Mesenchymal stem cell (in vitro differentiated cells and primary cell): ENCODE data around the gene COL23A1.

ENCODE experiments used
- DNase-seq: peaks from one replicate; pipeline ENCODE4 v3.0.0-alpha.2; 2013
- H2AFZ ChIP-seq: one replicate; pipeline ENCODE4 v1.6.1; 2013; ENCODE audit warnings: low read depth, mild to moderate bottlenecking, control low read depth, inconsistent platforms, low read length, moderate library complexity
- H2AK5ac ChIP-seq: 2 replicates; pipeline ENCODE4 v1.6.1; 2013; ENCODE audit warnings: low read length, moderate library complexity, mild to moderate bottlenecking, inconsistent platforms; ENCODE audit not compliant: severe bottlenecking
- H2BK120ac ChIP-seq: one replicate; pipeline ENCODE4 v1.6.1; 2013; ENCODE audit warnings: low read depth, mild to moderate bottlenecking, inconsistent platforms, low read length, moderate library complexity
- H2BK12ac ChIP-seq, 2 experiments: one replicate each; pipeline ENCODE4 v1.6.1; 2013; ENCODE audit warnings: inconsistent platforms in 2 of 2, low read length in 2 of 2, mild to moderate bottlenecking in 2 of 2, moderate library complexity in 2 of 2, control low read depth in 1 of 2
- H2BK15ac ChIP-seq: one replicate; pipeline ENCODE4 v1.6.1; 2013; ENCODE audit warnings: mild to moderate bottlenecking, low read depth, inconsistent platforms; ENCODE audit not compliant: poor library complexity, severe bottlenecking
- H2BK5ac ChIP-seq: 2 replicates; pipeline ENCODE4 v1.6.1; 2013; ENCODE audit warnings: low read depth, mild to moderate bottlenecking, low read length, control low read depth, inconsistent platforms; ENCODE audit not compliant: poor library complexity, severe bottlenecking
- H3K14ac ChIP-seq, 2 experiments: one replicate each; pipeline ENCODE4 v1.6.1; 2013; ENCODE audit warnings: inconsistent platforms in 2 of 2, low read length in 2 of 2, control low read depth in 1 of 2, mild to moderate bottlenecking in 1 of 2, moderate library complexity in 1 of 2
- H3K18ac ChIP-seq, 2 experiments: one replicate each; pipeline ENCODE4 v1.6.1; 2013; ENCODE audit warnings: inconsistent platforms in 2 of 2, low read length in 2 of 2, control low read depth in 1 of 2, low read depth in 1 of 2, mild to moderate bottlenecking in 1 of 2
- H3K23ac ChIP-seq, 2 experiments: one replicate each; pipeline ENCODE4 v1.6.1; 2013; ENCODE audit warnings: inconsistent platforms in 2 of 2, low read length in 2 of 2, mild to moderate bottlenecking in 2 of 2, moderate library complexity in 2 of 2, control low read depth in 1 of 2
- H3K27ac ChIP-seq: 2 replicates; pipeline ENCODE4 v1.5.1; 2013; ENCODE audit warnings: mild to moderate bottlenecking, moderate library complexity, low read length, control low read depth, inconsistent platforms; ENCODE audit not compliant: poor library complexity, severe bottlenecking
- H3K27me3 ChIP-seq, 2 experiments: 2 replicates each; pipeline versions ENCODE4 v1.6.1 to v1.7.0; 2013; ENCODE audit warnings: low read length in 2 of 2, mild to moderate bottlenecking in 2 of 2, moderate library complexity in 2 of 2, control low read depth in 1 of 2, inconsistent platforms in 1 of 2; ENCODE audit not compliant: control insufficient read depth in 1 of 2, insufficient read depth in 1 of 2
- H3K36me3 ChIP-seq, 2 experiments: 2 replicates each; pipeline versions ENCODE4 v1.6.1 to v1.7.0; 2013; ENCODE audit warnings: low read length in 2 of 2, control low read depth in 1 of 2, inconsistent platforms in 1 of 2, low read depth in 1 of 2, mild to moderate bottlenecking in 1 of 2; ENCODE audit not compliant: insufficient read depth in 2 of 2, control insufficient read depth in 1 of 2
- H3K4ac ChIP-seq, 2 experiments: one replicate each; pipeline ENCODE4 v1.6.1; 2013; ENCODE audit warnings: inconsistent platforms in 2 of 2, low read length in 2 of 2, mild to moderate bottlenecking in 2 of 2, moderate library complexity in 2 of 2, control low read depth in 1 of 2, low read depth in 1 of 2
- H3K4me1 ChIP-seq: 2 replicates; pipeline ENCODE4 v1.6.1; 2013; ENCODE audit warnings: low read depth, low read length, control low read depth; ENCODE audit not compliant: control insufficient read depth, insufficient read depth
- H3K4me2 ChIP-seq: 2 replicates; pipeline ENCODE4 v1.6.1; 2013; ENCODE audit warnings: low read length, mild to moderate bottlenecking, inconsistent platforms; ENCODE audit not compliant: poor library complexity, severe bottlenecking
- H3K4me3 ChIP-seq, 2 experiments: 2 replicates each; pipeline versions ENCODE4 v1.5.1 to v1.7.0; 2013; ENCODE audit warnings: low read length in 2 of 2, mild to moderate bottlenecking in 2 of 2, control low read depth in 1 of 2, low read depth in 1 of 2; ENCODE audit not compliant: insufficient read depth in 1 of 2
- H3K79me1 ChIP-seq: replicated peaks from 2 replicates; pipeline ENCODE4 v1.6.1; 2013; ENCODE audit warnings: mild to moderate bottlenecking, control low read depth, low read length, inconsistent platforms; ENCODE audit not compliant: poor library complexity, severe bottlenecking
- H3K9ac ChIP-seq: 2 replicates; pipeline ENCODE4 v1.7.0; 2013; ENCODE audit warnings: mild to moderate bottlenecking, low read length, moderate library complexity
- H3K9me3 ChIP-seq: 2 replicates; pipeline ENCODE4 v1.7.0; 2013; ENCODE audit warnings: mild to moderate bottlenecking, low read length; ENCODE audit not compliant: control insufficient read depth
- H4K8ac ChIP-seq: one replicate; pipeline ENCODE4 v1.6.1; 2013; ENCODE audit warnings: inconsistent platforms, mild to moderate bottlenecking, low read length, moderate library complexity
- H4K91ac ChIP-seq: one replicate; pipeline ENCODE4 v1.6.1; 2013; ENCODE audit warnings: mild to moderate bottlenecking, low read length, inconsistent platforms
- WGBS: methylation state at CpG from one replicate; pipeline ENCODE4 v1.1.7; 2013; ENCODE audit warnings: mixed read lengths; 5-methylcytosine and 5-hydroxymethylcytosine counted together

COL23A1 gene

DNA sequence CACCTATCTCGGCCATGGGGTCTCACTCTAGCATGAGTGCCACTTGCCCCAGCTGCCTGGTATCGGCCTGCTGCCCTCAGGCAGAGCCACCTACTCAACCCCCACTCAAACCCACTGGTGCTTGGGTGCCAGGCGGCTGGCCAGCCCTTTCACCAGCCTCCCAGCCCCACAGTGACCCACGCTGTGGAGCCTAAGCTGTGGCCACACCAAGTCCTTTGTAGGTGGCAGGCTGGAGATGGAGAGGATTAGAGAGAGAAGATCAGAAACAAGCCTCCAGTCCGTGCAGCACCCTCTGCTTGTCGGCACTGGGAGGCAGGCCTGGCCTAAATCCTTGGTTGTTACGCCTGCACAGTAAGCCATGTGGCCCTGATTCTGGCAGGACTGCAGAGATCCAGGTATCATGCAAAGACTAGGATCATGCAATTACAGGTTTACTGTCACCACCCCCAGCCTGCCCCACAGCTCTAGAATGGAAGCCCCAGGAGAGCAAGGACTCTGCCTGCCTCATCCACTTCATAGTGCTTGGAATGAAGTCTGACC is 171.7 kb downstream of the COL23A1 start:
- H3K36me3 ChIP-seq: no peaks in the 10 kb centered on the region
- H3K9me3 ChIP-seq: no peaks in the 10 kb centered on the region
- H2BK120ac ChIP-seq: no peak overlapping the region
- DNase-seq: no peak
- no peak overlapping the region for H2AK5ac ChIP-seq
- no peak overlapping the region for H4K8ac ChIP-seq
- no peak overlapping the region for H3K4me2 ChIP-seq
- H3K23ac ChIP-seq: no peak overlapping the region
- no peak overlapping the region for H3K4me3 ChIP-seq
- no peak overlapping the region for H3K4ac ChIP-seq
- H4K91ac ChIP-seq: no peak overlapping the region
- H2AFZ ChIP-seq: no peak overlapping the region
- 82% methylated on average over 6 of the region's 7 CpGs for whole genome bisulfite sequencing
- H3K18ac ChIP-seq: no peak overlapping the region
- H3K9ac ChIP-seq: no peak overlapping the region
- no peak overlapping the region for H3K14ac ChIP-seq
- no peaks in the 10 kb centered on the region for H3K79me1 ChIP-seq
- no peak overlapping the region for H2BK12ac ChIP-seq
- H3K27me3 ChIP-seq: peaks cover 0 to 30% of the 10 kb centered on the region in 2 experiments
- no peak overlapping the region for H3K27ac ChIP-seq
- no peak overlapping the region for H2BK15ac ChIP-seq
- no peaks in the 10 kb centered on the region for H3K4me1 ChIP-seq
- H2BK5ac ChIP-seq: no peak overlapping the region

- DNase-seq: no peak
- WGBS: 90% methylated on average over 2 of the region's 2 CpGs
Observed at GRCh38 chr5:178418031-178418430, 172.2 kb downstream of the COL23A1 start.

DNA sequence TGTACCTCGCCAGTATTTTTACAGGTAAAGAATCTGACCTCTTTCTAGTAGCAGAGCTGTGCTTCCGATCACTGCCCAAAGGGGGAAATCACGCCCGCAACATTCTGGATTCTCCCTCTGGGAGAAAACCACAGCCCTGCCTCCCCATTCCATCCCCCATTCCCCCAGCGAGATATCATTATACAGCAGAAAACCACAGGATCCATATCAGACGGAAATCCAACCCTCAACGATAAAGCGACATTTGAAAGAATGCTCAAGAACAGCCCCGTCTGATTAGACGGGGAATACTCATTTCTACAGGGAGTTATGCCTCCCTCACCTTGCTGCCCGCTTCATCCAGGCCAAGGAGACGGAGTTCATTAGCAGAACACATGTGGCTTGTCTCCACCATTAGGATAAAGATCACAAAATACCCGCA is 172.8 kb downstream of the COL23A1 start:
- Histone ChIP-seq H3K27ac (no peak overlapping the region), H3K9me3 (no peaks in the 10 kb centered on the region), H4K8ac (no peak overlapping the region), H3K9ac (no peak overlapping the region), H2BK15ac (no peak overlapping the region), H4K91ac (no peak overlapping the region), H2BK120ac (no peak overlapping the region), H3K14ac (no peak overlapping the region), H2AK5ac (no peak overlapping the region), H3K79me1 (no peaks in the 10 kb centered on the region), H2AFZ (no peak overlapping the region), H3K27me3 (peaks cover 0 to 33% of the 10 kb centered on the region in 2 experiments), H3K4me1 (no peaks in the 10 kb centered on the region), H3K23ac (no peak overlapping the region), H3K4ac (no peak overlapping the region), H3K36me3 (no peaks in the 10 kb centered on the region), H2BK12ac (no peak overlapping the region), H3K18ac (no peak overlapping the region), H3K4me3 (no peak overlapping the region), H3K4me2 (no peak overlapping the region), H2BK5ac (no peak overlapping the region)
- 88% methylated on average over 13 of the region's 13 CpGs for WGBS
- DNase-seq: no peak

More at GRCh38 chr5:178418031-178418430, 172.2 kb downstream of the COL23A1 start:
- Histone ChIP-seq H3K14ac (no peak overlapping the region), H3K79me1 (no peaks in the 10 kb centered on the region), H2AFZ (no peak overlapping the region), H3K4me3 (no peak overlapping the region), H3K27me3 (peaks cover 0 to 33% of the 10 kb centered on the region in 2 experiments), H2AK5ac (no peak overlapping the region), H3K9ac (no peak overlapping the region), H2BK12ac (no peak overlapping the region), H3K23ac (no peak overlapping the region), H3K9me3 (no peaks in the 10 kb centered on the region), H4K8ac (no peak overlapping the region), H3K4me1 (no peaks in the 10 kb centered on the region), H3K18ac (no peak overlapping the region), H3K4me2 (no peak overlapping the region), H2BK5ac (no peak overlapping the region), H3K36me3 (no peaks in the 10 kb centered on the region), H2BK120ac (no peak overlapping the region), H4K91ac (no peak overlapping the region), H3K27ac (no peak overlapping the region), H3K4ac (no peak overlapping the region), H2BK15ac (no peak overlapping the region)

GRCh38 chr5:178416919-178417318 is 173.3 kb downstream of the COL23A1 start:
- no peak overlapping the region for H3K4me3 ChIP-seq
- H3K79me1 ChIP-seq: no peaks in the 10 kb centered on the region
- no peak overlapping the region for H2BK12ac ChIP-seq
- no peaks in the 10 kb centered on the region for H3K9me3 ChIP-seq
- WGBS: 73% methylated on average over 6 of the region's 6 CpGs
- no peak overlapping the region for H3K4ac ChIP-seq
- no peak overlapping the region for H2AFZ ChIP-seq
- no peak overlapping the region for H4K8ac ChIP-seq
- no peak overlapping the region for H3K4me2 ChIP-seq
- H3K4me1 ChIP-seq: no peaks in the 10 kb centered on the region
- no peak for DNase-seq
- no peak overlapping the region for H2AK5ac ChIP-seq
- H2BK120ac ChIP-seq: no peak overlapping the region
- no peak overlapping the region for H4K91ac ChIP-seq
- H3K14ac ChIP-seq: no peak overlapping the region
- no peak overlapping the region for H3K18ac ChIP-seq
- H2BK15ac ChIP-seq: no peak overlapping the region
- no peak overlapping the region for H3K23ac ChIP-seq
- no peak overlapping the region for H3K27ac ChIP-seq
- H2BK5ac ChIP-seq: no peak overlapping the region
- H3K27me3 ChIP-seq: peaks cover 0 to 28% of the 10 kb centered on the region in 2 experiments
- no peaks in the 10 kb centered on the region for H3K36me3 ChIP-seq
- H3K9ac ChIP-seq: no peak overlapping the region
